ENCODE data around the gene NXPE3. TPM values are rescaled to one million over a fixed set of nuclear protein-coding genes. Genes with fewer than 3 reads are reported as not detected.

Gene NXPE3
- total RNA-seq, 1 experiment from 2014 or later: 15.9 TPM

DNA sequence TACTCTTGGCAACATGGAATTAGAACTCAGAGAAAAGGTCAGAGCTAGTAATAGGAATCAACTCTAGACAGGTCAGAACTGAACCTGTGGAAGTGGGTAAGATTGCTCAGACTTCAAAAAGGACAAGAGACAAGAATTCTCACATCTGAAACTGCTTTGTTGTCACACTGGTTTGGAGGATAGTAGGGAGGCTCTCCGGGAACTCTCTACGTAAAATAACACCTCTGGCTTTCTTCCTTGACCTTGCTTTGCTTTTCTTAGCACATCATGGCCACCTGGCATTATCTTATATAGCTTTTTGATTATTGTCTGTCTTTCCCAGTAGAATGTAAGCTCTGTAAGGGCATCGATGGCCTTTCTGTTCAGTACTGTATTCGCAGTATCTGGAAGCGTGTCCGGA, 57.1 kb downstream of the NXPE3 start:
- no peak overlapping the region for H4K8ac ChIP-seq (replicated peaks; ENCODE audit: insufficient read length, low read depth, low read length)
- no peak overlapping the region for H4K5ac ChIP-seq (ENCODE audit: insufficient read length, low read depth, low read length)
- H4K91ac ChIP-seq (ENCODE audit: insufficient read length, low read depth, low read length): no peak overlapping the region
- no peak overlapping the region for H2BK20ac ChIP-seq (ENCODE audit: low read depth, low read length, poor library complexity, severe bottlenecking)
- no peaks in the 10 kb centered on the region for H4K20me1 ChIP-seq (ENCODE audit: control insufficient read depth, insufficient read depth, insufficient read length)
- H3K18ac ChIP-seq (ENCODE audit: insufficient read length, low read depth, low read length): no peak overlapping the region
- Mint-ChIP-seq H3K9me3 (no peaks in the 10 kb centered on the region), H3K4me1 (peaks cover 16 to 20% of the 10 kb centered on the region in 2 experiments; a peak in 3 of 4 replicates), H3K27ac (no peak overlapping the region), H3K36me3 (ENCODE audit: insufficient read depth in 1 of 3, low read depth in 3 of 3) (peaks cover 0 to 1% (median 0%) of the 10 kb centered on the region in 3 experiments; a peak in 1 of 7 replicates), H3K27me3 (ENCODE audit: low read depth) (no peaks in the 10 kb centered on the region), H3K4me3 (no peak overlapping the region)
- H3K23me2 ChIP-seq (ENCODE audit: insufficient read length, low read depth, low read length, poor library complexity, severe bottlenecking): no peaks in the 10 kb centered on the region
- no peak overlapping the region for H2BK5ac ChIP-seq (ENCODE audit: insufficient read length, low read length)
- H3K9me3 ChIP-seq (ENCODE audit: control insufficient read depth, low read depth, low read length): no peaks in the 10 kb centered on the region
- H2BK120ac ChIP-seq (ENCODE audit: low read depth, low read length, poor library complexity, severe bottlenecking): no peak overlapping the region
- H3T11ph ChIP-seq (ENCODE audit: low read length): no peak overlapping the region
- no peaks in the 10 kb centered on the region for H3K27me3 ChIP-seq (ENCODE audit: insufficient read depth, low read length)
- WGBS (ENCODE audit: extremely low coverage, insufficient read length, low lambda C conversion rate): no CpG with 5 or more reads among the region's 6 CpGs
- no peak overlapping the region for H3K27ac ChIP-seq (ENCODE audit: insufficient read length, low read depth, low read length)
- H3K4ac ChIP-seq (ENCODE audit: low read depth, low read length): no peak overlapping the region
- H3K79me2 ChIP-seq (ENCODE audit: insufficient read depth, low read length): no peaks in the 10 kb centered on the region
- no peak overlapping the region for H3K23ac ChIP-seq (ENCODE audit: insufficient read length, low read depth, low read length)
- H3K56ac ChIP-seq (ENCODE audit: insufficient read length, low read depth, low read length): no peak overlapping the region
- TF ChIP-seq, protein P1, sequence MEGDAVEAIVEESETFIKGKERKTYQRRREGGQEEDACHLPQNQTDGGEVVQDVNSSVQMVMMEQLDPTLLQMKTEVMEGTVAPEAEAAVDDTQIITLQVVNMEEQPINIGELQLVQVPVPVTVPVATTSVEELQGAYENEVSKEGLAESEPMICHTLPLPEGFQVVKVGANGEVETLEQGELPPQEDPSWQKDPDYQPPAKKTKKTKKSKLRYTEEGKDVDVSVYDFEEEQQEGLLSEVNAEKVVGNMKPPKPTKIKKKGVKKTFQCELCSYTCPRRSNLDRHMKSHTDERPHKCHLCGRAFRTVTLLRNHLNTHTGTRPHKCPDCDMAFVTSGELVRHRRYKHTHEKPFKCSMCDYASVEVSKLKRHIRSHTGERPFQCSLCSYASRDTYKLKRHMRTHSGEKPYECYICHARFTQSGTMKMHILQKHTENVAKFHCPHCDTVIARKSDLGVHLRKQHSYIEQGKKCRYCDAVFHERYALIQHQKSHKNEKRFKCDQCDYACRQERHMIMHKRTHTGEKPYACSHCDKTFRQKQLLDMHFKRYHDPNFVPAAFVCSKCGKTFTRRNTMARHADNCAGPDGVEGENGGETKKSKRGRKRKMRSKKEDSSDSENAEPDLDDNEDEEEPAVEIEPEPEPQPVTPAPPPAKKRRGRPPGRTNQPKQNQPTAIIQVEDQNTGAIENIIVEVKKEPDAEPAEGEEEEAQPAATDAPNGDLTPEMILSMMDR (conservative IDR thresholded peaks at IDR 0.05): no peak
- H3K14ac ChIP-seq (ENCODE audit: insufficient read depth, low read length): no peak overlapping the region
- no peak overlapping the region for H2BK12ac ChIP-seq (ENCODE audit: insufficient read length, low read depth, low read length)
- no peak overlapping the region for H3K4me2 ChIP-seq (ENCODE audit: insufficient read depth, insufficient read length, low read length)
- H2AK5ac ChIP-seq (ENCODE audit: insufficient read length, low read length): no peak overlapping the region
- no peaks in the 10 kb centered on the region for H3K79me1 ChIP-seq (ENCODE audit: insufficient read depth, low read depth, low read length, poor library complexity, severe bottlenecking)
- no peak overlapping the region for H2AFZ ChIP-seq (ENCODE audit: low read length)
- no peak overlapping the region for H2BK15ac ChIP-seq (ENCODE audit: low read depth, low read length)
- H3K4me1 ChIP-seq (ENCODE audit: insufficient read depth, low read length): no peaks in the 10 kb centered on the region
- H3K9ac ChIP-seq (ENCODE audit: extremely low read depth, insufficient read length, low read length): no peak overlapping the region
- DNase-seq: no peak
